ENCODE data around the gene SLC66A2.

The SLC66A2 gene

GRCh38 chr18:79935925-79936324 lies 15.5 kb downstream of the SLC66A2 start:
- DNase-seq (ENCODE audit: low read depth): no peak

- DNase-seq (ENCODE audit: low read depth): no peak
These were observed 16.0 kb downstream of the SLC66A2 start for GRCh38 chr18:79935499-79935898.

GRCh38 chr18:79935098-79935480 lies 16.4 kb downstream of the SLC66A2 start:
- DNase-seq (ENCODE audit: low read depth): no peak

GRCh38 chr18:79934311-79935097 lies 16.9 kb downstream of the SLC66A2 start:
- no peak for DNase-seq (ENCODE audit: low read depth)

GRCh38 chr18:79933765-79934164 lies 17.7 kb downstream of the SLC66A2 start:
- peak; percentile 39 for DNase-seq (ENCODE audit: low read depth)

GRCh38 chr18:79932907-79933306 lies 18.5 kb downstream of the SLC66A2 start:
- DNase-seq (ENCODE audit: low read depth): no peak

- no peak for DNase-seq (ENCODE audit: low read depth)
These were observed 20.0 kb downstream of the SLC66A2 start for GRCh38 chr18:79931475-79931874.

- DNase-seq (ENCODE audit: low read depth): no peak
These were observed 21.3 kb downstream of the SLC66A2 start for GRCh38 chr18:79930020-79930642.

- DNase-seq (ENCODE audit: low read depth): no peak
These were observed 22.9 kb downstream of the SLC66A2 start for GRCh38 chr18:79928563-79928960.

GRCh38 chr18:79927607-79928562 lies 23.6 kb downstream of the SLC66A2 start:
- DNase-seq (ENCODE audit: low read depth): no peak

- DNase-seq (ENCODE audit: low read depth): no peak
These were observed 24.5 kb downstream of the SLC66A2 start for GRCh38 chr18:79926715-79927606.

GRCh38 chr18:79926306-79926705 lies 25.1 kb downstream of the SLC66A2 start:
- DNase-seq (ENCODE audit: low read depth): no peak

GRCh38 chr18:79924814-79925731 lies 26.4 kb downstream of the SLC66A2 start:
- DNase-seq (ENCODE audit: low read depth): no peak

- no peak for DNase-seq (ENCODE audit: low read depth)
These were observed 27.4 kb downstream of the SLC66A2 start for GRCh38 chr18:79923896-79924585.

GRCh38 chr18:79922971-79923411 lies 28.5 kb downstream of the SLC66A2 start:
- DNase-seq (ENCODE audit: low read depth): no peak

- DNase-seq (ENCODE audit: low read depth): no peak
These were observed 29.2 kb downstream of the SLC66A2 start for GRCh38 chr18:79921984-79922965.

- no peak for DNase-seq (ENCODE audit: low read depth)
These were observed 32.4 kb downstream of the SLC66A2 start for GRCh38 chr18:79919089-79919488.

GRCh38 chr18:79918615-79919011 lies 32.8 kb downstream of the SLC66A2 start:
- DNase-seq (ENCODE audit: low read depth): no peak
